GM18858 (cell line): ENCODE results near the gene GAS1.

ENCODE experiments used
- ATAC-seq: cut with Tn5 transposase; IDR thresholded peaks from one replicate; pipeline ENCODE4 v1.9.1; 2021; ENCODE audit not compliant: unreplicated experiment

The GAS1 gene

GRCh38 chr9:86965636-86966395, 18.5 kb upstream of the GAS1 start:
- ATAC-seq = no peak

GRCh38 chr9:86962692-86963091, 15.4 kb upstream of the GAS1 start:
- no peak for ATAC-seq

- no peak for ATAC-seq
Measured at GRCh38 chr9:86960938-86961337, 13.6 kb upstream of the GAS1 start.

- no peak for ATAC-seq
Measured at GRCh38 chr9:86958203-86958602, 10.9 kb upstream of the GAS1 start.

GRCh38 chr9:86955561-86955960, 8.3 kb upstream of the GAS1 start:
- no peak for ATAC-seq

GRCh38 chr9:86955042-86955441, 7.7 kb upstream of the GAS1 start:
- no peak for ATAC-seq

- no peak for ATAC-seq
Measured at GRCh38 chr9:86953181-86953580, 5.9 kb upstream of the GAS1 start.

GRCh38 chr9:86948074-86948929, 996 bp upstream of the GAS1 start:
- peak; percentile 65 for ATAC-seq

GRCh38 chr9:86946201-86947145, 833 bp downstream of the GAS1 start:
- peak; percentile 40 for ATAC-seq

GRCh38 chr9:86945728-86946200, 1.5 kb downstream of the GAS1 start:
- ATAC-seq = peak; percentile 4

- ATAC-seq = no peak
Measured at GRCh38 chr9:86944796-86945727, 2.2 kb downstream of the GAS1 start.

GRCh38 chr9:86943201-86944113, 3.8 kb downstream of the GAS1 start:
- ATAC-seq = no peak

GRCh38 chr9:86942281-86943200, 4.8 kb downstream of the GAS1 start:
- no peak for ATAC-seq

- ATAC-seq = no peak
Measured at GRCh38 chr9:86941197-86941596, 6.1 kb downstream of the GAS1 start.

- ATAC-seq = no peak
Measured at GRCh38 chr9:86940774-86941173, 6.5 kb downstream of the GAS1 start.

GRCh38 chr9:86939891-86940290, 7.4 kb downstream of the GAS1 start:
- ATAC-seq = no peak

GRCh38 chr9:86939321-86939720, 8.0 kb downstream of the GAS1 start:
- ATAC-seq = no peak

GRCh38 chr9:86938780-86939179, 8.5 kb downstream of the GAS1 start:
- ATAC-seq = no peak
